ENCODE measurements around the gene TAB2.
"Not testable (repeated sequence)": the region's sequence is repeated elsewhere in the genome, so short reads cannot be mapped to it uniquely, and the experiment has no call there.

TAB2 gene

GRCh38 chr6:149422581-149422980 lies 105.1 kb downstream of the TAB2 start:
- no peak for DNase-seq

GRCh38 chr6:149423964-149424440 lies 106.5 kb downstream of the TAB2 start:
- DNase-seq = no peak

- DNase-seq = no peak
Measured at GRCh38 chr6:149425224-149425623, 107.7 kb downstream of the TAB2 start.

- DNase-seq = no peak
Measured at GRCh38 chr6:149425754-149426153, 108.2 kb downstream of the TAB2 start.

- DNase-seq = no peak
Measured at GRCh38 chr6:149428606-149429005, 111.1 kb downstream of the TAB2 start.

- DNase-seq = no peak
Measured at GRCh38 chr6:149429427-149430360, 112.2 kb downstream of the TAB2 start.

GRCh38 chr6:149431905-149432775 lies 114.6 kb downstream of the TAB2 start:
- peak; percentile 57 for DNase-seq

- no peak for DNase-seq
Measured at GRCh38 chr6:149433405-149433804, 115.9 kb downstream of the TAB2 start.

GRCh38 chr6:149433881-149434280 lies 116.4 kb downstream of the TAB2 start:
- no peak for DNase-seq

- DNase-seq = no peak
Measured at GRCh38 chr6:149435919-149436586, 118.5 kb downstream of the TAB2 start.

GRCh38 chr6:149436647-149437046 lies 119.1 kb downstream of the TAB2 start:
- DNase-seq = no peak

- no peak for DNase-seq
Measured at GRCh38 chr6:149437212-149437611, 119.7 kb downstream of the TAB2 start.

- no peak for DNase-seq
Measured at GRCh38 chr6:149438855-149439254, 121.3 kb downstream of the TAB2 start.

- no peak for DNase-seq
Measured at GRCh38 chr6:149439626-149440025, 122.1 kb downstream of the TAB2 start.

GRCh38 chr6:149440735-149441671 lies 123.5 kb downstream of the TAB2 start:
- DNase-seq = no peak

GRCh38 chr6:149441740-149442139 lies 124.2 kb downstream of the TAB2 start:
- no peak for DNase-seq

GRCh38 chr6:149443411-149444181 lies 126.1 kb downstream of the TAB2 start:
- no peak for DNase-seq

GRCh38 chr6:149444360-149445094 lies 127.0 kb downstream of the TAB2 start:
- not testable (repeated sequence) for DNase-seq

- no peak for DNase-seq
Measured at GRCh38 chr6:149445095-149445466, 127.6 kb downstream of the TAB2 start.

- DNase-seq = no peak
Measured at GRCh38 chr6:149445573-149445972, 128.1 kb downstream of the TAB2 start.

Measured in kidney glomerular epithelial cell (primary cell).